Measurements from ENCODE around the gene SLC16A6.
"Not testable (repeated sequence)": the region's sequence is repeated elsewhere in the genome, so short reads cannot be mapped to it uniquely, and the experiment has no call there.

Gene SLC16A6

GRCh38 chr17:68310152-68310551, 19.2 kb upstream of the SLC16A6 start:
- DNase-seq, result peak; percentile 36

GRCh38 chr17:68309066-68309670, 18.2 kb upstream of the SLC16A6 start:
- not testable (repeated sequence) for DNase-seq

GRCh38 chr17:68308486-68308885, 17.6 kb upstream of the SLC16A6 start:
- DNase-seq, result not testable (repeated sequence)

- DNase-seq, result no peak
Measured at GRCh38 chr17:68307443-68307842, 16.5 kb upstream of the SLC16A6 start.

GRCh38 chr17:68306819-68307218, 15.9 kb upstream of the SLC16A6 start:
- no peak for DNase-seq

- no peak for DNase-seq
Measured at GRCh38 chr17:68305142-68305541, 14.2 kb upstream of the SLC16A6 start.

GRCh38 chr17:68304706-68305105, 13.8 kb upstream of the SLC16A6 start:
- no peak for DNase-seq

- DNase-seq, result no peak
Measured at GRCh38 chr17:68302666-68303065, 11.7 kb upstream of the SLC16A6 start.

DNA sequence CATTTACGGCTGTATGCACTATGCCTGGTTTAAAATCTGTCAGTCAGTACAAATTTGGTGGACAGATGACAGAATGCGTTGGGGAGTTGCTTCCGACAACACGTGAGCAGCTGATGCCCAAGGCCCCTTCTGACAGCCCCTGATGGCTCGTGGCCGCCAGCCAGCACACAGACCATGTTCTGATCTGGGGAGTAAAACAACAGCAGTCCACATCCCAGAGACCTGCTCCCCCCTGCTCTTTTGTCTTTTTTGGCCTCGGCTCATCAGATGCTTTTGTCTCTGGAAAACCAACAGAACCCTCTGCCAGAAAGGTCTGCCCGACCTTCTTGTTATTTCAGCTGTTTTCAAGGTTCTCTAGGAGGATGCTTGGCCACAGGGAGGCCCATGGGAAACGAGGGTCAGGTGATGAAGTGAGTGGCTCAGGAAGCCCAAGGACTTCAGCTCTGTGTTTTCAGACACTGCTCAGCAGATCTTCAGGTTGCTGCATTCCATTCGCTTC, 11.2 kb upstream of the SLC16A6 start:
- DNase-seq, result no peak

DNA sequence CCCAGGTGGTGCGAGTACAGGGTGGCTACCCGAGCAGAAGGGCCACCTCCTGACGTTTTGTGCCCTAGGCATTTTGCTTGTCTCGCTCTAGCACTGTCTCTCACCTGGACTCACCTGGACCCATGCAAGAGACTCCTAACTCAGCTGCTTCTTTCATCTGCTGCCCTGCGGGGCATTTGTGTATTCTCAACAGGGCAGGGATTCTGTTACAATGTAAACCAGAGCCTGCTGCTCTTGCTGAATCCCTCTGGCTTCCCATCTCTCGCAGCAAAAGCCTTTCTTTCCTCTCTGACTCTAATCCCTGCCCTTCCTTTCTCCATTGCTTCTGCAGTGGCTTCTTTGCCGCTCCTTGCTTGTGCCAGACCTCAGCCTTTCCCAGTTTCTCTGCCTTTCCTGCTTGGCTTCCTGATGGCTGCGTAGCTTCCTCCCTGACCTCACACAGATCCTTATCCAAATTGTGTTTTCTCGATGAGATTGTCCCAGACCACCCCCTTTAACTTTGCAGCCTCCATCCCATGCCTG, 10.6 kb upstream of the SLC16A6 start:
- no peak for DNase-seq

- DNase-seq, result no peak
Measured at GRCh38 chr17:68299817-68300216, 8.9 kb upstream of the SLC16A6 start.

- no peak for DNase-seq
Measured at GRCh38 chr17:68298601-68299000, 7.7 kb upstream of the SLC16A6 start.

GRCh38 chr17:68297195-68297594, 6.3 kb upstream of the SLC16A6 start:
- DNase-seq, result no peak

- peak; percentile 77 for DNase-seq
Measured at GRCh38 chr17:68296217-68297191, 5.6 kb upstream of the SLC16A6 start.

- no peak for DNase-seq
Measured at GRCh38 chr17:68295086-68295485, 4.2 kb upstream of the SLC16A6 start.

DNA sequence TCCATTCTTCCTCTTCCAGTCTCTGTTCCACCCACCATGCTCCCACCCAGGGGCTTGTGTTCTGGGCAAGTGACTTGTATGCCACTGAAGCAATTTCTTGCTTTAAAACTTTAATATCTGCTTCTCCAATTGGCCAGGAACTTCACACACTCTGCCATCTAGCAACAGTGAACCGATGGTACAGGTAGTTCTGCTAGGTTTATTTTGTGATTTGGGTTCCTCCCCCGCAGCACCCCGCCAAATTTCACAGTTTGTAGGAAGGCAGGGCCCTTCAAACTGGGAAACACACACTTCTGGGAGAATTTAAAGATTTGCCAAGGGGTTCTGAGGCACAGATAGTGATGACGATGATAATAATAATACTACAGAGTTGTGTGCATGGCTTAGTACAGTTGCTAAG, 3.7 kb upstream of the SLC16A6 start:
- DNase-seq, result no peak

DNA sequence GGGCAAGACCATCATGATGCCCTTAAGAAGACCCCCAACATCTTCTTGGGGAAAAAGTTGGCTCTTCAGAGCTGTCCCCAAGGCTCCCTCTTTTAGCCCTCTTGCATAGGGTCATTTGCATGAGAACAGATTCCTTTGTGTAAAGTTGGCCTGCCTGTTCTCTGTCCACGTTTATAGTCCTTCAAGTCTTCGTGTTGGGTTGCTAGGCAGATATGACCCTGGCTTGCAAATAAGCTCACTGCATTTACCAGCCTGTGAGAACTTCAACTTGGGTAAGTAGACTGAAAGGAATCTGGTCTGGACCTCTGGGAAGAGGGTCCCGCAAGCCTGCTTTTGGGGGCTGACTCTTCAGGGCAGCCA, 3.2 kb upstream of the SLC16A6 start:
- DNase-seq, result no peak

DNA sequence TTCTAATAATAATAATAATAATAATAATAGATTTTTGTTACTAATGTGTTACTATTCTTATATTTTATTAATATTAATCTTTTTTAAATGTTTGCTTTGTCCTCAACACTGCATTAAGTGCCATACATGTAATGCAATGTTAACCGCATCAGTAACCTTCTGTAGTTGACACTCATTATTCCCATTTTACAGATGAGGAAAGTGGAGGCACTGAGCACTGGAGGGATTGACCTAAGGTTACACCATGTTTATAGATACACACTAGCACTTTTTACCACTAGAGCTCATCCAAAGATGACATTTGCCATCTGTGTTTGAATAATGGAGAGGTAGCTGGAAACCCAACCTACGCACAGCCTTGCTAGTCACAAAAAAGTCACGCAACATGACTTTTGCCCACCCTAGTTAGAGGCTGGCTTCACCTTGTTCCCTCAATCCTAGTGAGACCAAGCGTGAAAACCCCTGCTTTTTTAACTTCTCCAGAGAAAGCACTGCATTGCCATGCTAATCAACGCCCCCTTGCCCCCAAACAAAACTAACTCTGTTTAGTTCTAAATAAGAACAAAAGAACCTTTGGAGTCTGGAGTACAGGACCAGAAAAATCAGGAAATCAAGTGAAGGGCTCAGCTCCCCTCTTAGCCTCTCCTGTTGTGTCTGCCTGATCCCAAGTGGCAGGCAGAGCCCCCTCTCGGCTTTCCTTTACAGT, 2.7 kb upstream of the SLC16A6 start:
- no peak for DNase-seq

DNA sequence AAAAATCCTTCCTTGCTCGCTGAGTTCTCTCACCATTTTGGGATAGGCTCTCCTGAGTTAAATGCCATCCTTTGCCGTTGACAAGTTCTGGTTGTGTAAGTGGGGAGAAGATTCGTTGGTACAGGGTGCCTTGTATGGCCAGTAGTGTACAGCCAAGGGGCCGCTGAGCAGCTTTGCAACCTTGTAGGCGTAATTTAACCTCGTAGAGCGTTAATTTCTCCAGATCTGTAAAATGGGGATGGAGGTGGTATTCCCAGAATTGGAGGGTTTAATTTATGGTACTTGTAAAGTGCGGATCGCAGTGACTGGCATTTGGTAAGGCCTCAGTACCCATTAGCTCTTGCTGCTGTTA, 1.7 kb upstream of the SLC16A6 start:
- no peak for DNase-seq

DNA sequence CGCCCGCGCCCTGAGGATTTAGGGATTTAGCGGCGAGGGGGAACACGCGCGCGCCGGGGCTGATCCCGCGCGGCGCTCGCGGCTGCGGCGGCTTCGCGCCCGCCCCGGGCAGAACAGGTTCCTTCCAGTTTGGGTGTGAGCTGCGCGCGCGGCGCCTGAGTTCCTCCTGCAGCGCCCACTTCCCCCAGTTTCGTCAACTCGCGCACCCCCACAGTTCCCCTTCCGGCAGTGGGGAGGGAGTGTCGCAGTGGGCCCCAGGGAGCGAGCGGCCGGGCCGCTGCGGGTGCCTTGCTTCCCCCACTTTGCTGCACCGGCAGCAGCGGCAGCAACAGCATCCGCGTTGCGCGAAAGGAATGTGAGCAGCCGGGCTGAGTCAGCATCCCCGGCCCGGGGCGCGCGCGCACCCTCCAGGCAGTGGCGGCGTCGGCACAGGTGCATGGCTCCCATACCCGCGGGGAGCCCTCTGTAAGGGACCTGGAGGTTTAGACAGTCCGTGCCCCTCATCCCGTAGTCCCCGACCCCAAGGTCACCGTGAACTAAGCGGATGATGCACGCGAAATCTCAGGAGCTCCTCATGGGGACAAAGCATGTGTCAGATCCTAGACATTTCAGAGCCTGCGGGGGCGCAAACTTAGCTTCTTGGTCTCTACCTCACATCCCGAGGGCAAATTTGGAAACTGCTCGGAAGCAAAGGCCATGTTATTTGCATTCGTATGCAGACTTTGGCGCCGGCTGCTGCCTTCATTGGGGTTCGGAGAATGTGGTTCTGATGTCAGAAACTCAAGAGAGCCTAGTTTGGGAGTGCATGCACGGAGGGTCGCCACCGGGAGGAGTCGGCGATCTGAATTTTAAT, 1.1 kb upstream of the SLC16A6 start:
- DNase-seq, result peak; percentile 95

- DNase-seq, result peak; percentile 80
Measured at GRCh38 chr17:68290268-68290954, 516 bp downstream of the SLC16A6 start.

DNA sequence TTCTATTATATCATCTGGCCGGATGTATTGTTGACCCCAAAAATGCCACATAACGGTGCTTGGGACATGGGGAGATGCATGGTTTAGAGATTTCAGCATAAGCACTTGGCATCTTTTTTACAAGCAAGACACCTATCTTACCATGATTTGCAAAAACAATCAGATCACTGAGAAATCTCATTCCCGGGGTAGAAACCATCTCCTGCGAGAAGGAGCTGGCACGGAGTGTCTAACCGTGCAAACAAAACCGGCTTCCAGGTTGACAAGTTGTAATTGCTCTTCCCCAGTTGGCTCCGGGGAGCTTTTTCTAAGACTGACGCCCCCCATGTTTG, 1.0 kb downstream of the SLC16A6 start:
- DNase-seq, result no peak
